OCI-LY7 (cell line): Measurements from ENCODE around the gene RAB3C.

Experiments
- EZH2phosphoT487 ChIP-seq: fragments of 200-600 bp; sonication (generic); IDR thresholded peaks from 2 replicates; pipeline ENCODE4 v1.6.1; 2018; ENCODE audit warnings: low read depth, borderline replicate concordance, mild to moderate bottlenecking, mixed run types, antibody characterized with exemption, low read length, moderate library complexity, mixed read lengths
- TF ChIP-seq, protein P1 (sequence below): fragments of 200-600 bp; sonication (generic); conservative IDR thresholded peaks from 2 replicates; pipeline ENCODE4 v1.5.1; 2014; ENCODE audit warnings: mild to moderate bottlenecking, antibody characterized with exemption, low read length, moderate library complexity, mixed read lengths

DNA sequence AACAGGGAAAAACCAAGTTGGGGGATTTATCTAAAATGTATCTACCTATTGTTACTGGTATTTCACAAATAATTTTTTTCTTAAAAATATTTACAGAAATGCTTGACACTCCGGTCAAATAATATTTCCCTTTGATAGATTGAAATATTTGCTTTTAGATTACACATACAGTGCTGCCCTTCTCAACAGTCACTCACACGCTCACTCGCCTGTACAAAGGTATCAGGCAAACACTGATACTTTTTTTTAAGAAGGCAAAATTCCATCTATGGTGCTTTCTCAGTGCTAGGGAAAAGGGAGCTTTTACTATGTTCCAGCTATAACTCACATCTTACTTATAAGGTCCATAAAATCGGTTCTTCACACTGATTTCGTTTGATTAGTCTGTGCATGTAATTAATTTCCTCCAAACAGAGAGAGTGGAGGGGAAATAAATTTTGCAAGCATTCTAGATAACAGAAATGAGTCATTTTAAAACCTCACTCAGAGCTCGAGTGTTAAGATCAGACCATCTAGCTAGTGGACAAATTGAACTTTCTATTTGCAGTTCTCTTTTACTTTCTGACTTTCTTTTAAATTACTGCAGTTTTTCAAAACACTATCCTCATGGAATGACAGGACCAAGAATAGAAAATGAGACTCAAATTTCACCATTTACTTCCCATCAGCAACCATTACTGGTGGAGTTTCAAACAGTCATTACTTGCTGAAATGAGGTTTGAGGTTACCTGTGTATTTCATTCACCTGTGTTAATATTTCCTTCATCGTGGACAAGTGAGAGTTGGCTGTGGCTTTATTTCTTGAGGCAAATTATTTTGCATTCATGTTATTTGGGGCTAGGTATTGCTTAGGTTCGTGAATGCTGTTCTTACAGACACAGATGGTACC is 273.2 kb downstream of the RAB3C start:
- TF ChIP-seq, protein P1, sequence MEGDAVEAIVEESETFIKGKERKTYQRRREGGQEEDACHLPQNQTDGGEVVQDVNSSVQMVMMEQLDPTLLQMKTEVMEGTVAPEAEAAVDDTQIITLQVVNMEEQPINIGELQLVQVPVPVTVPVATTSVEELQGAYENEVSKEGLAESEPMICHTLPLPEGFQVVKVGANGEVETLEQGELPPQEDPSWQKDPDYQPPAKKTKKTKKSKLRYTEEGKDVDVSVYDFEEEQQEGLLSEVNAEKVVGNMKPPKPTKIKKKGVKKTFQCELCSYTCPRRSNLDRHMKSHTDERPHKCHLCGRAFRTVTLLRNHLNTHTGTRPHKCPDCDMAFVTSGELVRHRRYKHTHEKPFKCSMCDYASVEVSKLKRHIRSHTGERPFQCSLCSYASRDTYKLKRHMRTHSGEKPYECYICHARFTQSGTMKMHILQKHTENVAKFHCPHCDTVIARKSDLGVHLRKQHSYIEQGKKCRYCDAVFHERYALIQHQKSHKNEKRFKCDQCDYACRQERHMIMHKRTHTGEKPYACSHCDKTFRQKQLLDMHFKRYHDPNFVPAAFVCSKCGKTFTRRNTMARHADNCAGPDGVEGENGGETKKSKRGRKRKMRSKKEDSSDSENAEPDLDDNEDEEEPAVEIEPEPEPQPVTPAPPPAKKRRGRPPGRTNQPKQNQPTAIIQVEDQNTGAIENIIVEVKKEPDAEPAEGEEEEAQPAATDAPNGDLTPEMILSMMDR: no peak
- no peak for TF ChIP-seq EZH2phosphoT487
